Activated gamma-delta T cell treated with anti-CD3 and anti-CD28 coated beads, Interleukin-2, amount 50 U/mL, for 16 hours (primary cell): ENCODE results near the gene MAP1LC3A.
"Not testable (repeated sequence)": the region's sequence is repeated elsewhere in the genome, so short reads cannot be mapped to it uniquely, and the experiment has no call there.

Experiments used
- DNase-seq: peaks from one replicate; pipeline ENCODE4 v3.0.0-alpha.2; 2020; ENCODE audit warnings: low read depth

The MAP1LC3A gene

GRCh38 chr20:34558320-34559218 is at the start of gene MAP1LC3A:
Gene MAP1LC3A (plus strand): TSS chr20:34558718. CDS start chr20:34558869, 151 bp downstream.
- peak; percentile 87 for DNase-seq

- no peak for DNase-seq
Observed at GRCh38 chr20:34510575-34510974, 47.9 kb upstream of the MAP1LC3A start.

GRCh38 chr20:34511891-34512265 is 46.6 kb upstream of the MAP1LC3A start:
- DNase-seq = no peak

GRCh38 chr20:34512266-34512954 is 46.1 kb upstream of the MAP1LC3A start:
- DNase-seq = no peak

GRCh38 chr20:34512955-34513419 is 45.5 kb upstream of the MAP1LC3A start:
- DNase-seq = no peak

GRCh38 chr20:34514034-34514433 is 44.5 kb upstream of the MAP1LC3A start:
- DNase-seq = not testable (repeated sequence)

- no peak for DNase-seq
Observed at GRCh38 chr20:34514897-34515483, 43.5 kb upstream of the MAP1LC3A start.

- peak; percentile 55 for DNase-seq
Observed at GRCh38 chr20:34515484-34516246, 42.9 kb upstream of the MAP1LC3A start.

GRCh38 chr20:34516247-34517113 is 42.0 kb upstream of the MAP1LC3A start, which contains the start of gene DYNLRB1:
Gene DYNLRB1 (plus strand): TSS chr20:34516422. CDS start chr20:34516459, 37 bp downstream.
- DNase-seq = peak; percentile 92

- no peak for DNase-seq
Observed at GRCh38 chr20:34517114-34517505, 41.4 kb upstream of the MAP1LC3A start.

- DNase-seq = not testable (repeated sequence)
Observed at GRCh38 chr20:34518863-34519262, 39.7 kb upstream of the MAP1LC3A start.

- DNase-seq = not testable (repeated sequence)
Observed at GRCh38 chr20:34519841-34520240, 38.7 kb upstream of the MAP1LC3A start.

- DNase-seq = peak; percentile 20
Observed at GRCh38 chr20:34522969-34523871, 35.3 kb upstream of the MAP1LC3A start.

GRCh38 chr20:34524426-34524825 is 34.1 kb upstream of the MAP1LC3A start:
- no peak for DNase-seq

GRCh38 chr20:34525342-34525708 is 33.2 kb upstream of the MAP1LC3A start:
- no peak for DNase-seq

GRCh38 chr20:34525709-34526416 is 32.7 kb upstream of the MAP1LC3A start:
- no peak for DNase-seq

- DNase-seq = no peak
Observed at GRCh38 chr20:34526466-34526865, 32.1 kb upstream of the MAP1LC3A start.

GRCh38 chr20:34527016-34527415 is 31.5 kb upstream of the MAP1LC3A start:
- no peak for DNase-seq

- DNase-seq = no peak
Observed at GRCh38 chr20:34528921-34529297, 29.6 kb upstream of the MAP1LC3A start.
